ENCODE results near the gene GYPC. TPM values are rescaled to one million over a fixed set of nuclear protein-coding genes. Genes with fewer than 3 reads are reported as not detected.

The GYPC gene
- total RNA-seq, 4 donors from 2014 or later: 93.4 to 151 (median 108) TPM

DNA sequence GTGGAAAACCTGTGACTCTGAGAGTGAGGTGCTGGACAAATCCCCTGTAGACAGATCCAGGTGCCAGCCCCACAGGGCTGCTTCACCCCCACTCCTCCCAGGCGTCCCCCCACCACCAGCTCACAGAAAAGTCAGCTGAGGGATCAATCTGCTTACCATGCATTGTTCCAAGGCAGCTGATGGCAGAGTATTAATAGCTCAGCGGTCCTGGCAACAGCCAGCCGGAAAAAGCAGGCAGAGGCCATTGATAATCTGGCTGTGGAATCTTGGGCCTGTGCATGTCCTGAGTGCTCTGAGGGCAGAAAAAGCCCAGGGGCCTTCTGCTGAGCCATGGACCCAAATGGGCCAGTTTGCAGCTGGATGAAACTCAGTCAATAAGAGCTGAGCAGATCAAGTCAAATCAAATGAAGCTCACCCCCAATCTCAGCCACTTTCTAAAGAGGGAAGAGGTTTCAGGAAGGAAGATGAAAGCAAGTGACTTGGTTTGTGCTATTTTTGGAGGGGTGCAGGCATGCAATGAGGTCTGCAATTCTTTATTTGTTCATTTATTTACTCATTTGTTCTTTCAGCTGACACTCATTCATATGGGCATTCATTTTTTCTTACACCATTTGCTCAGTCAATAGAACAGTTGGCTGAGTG lies 63.4 kb downstream of the GYPC start:
- TF ChIP-seq EP300 (IDR thresholded peaks at IDR 0.05) (no peak), POLR2AphosphoS5 (IDR thresholded peaks at IDR 0.05) (no peak), POLR2A (IDR thresholded peaks at IDR 0.05) (no peak)
- TF ChIP-seq, protein P1, sequence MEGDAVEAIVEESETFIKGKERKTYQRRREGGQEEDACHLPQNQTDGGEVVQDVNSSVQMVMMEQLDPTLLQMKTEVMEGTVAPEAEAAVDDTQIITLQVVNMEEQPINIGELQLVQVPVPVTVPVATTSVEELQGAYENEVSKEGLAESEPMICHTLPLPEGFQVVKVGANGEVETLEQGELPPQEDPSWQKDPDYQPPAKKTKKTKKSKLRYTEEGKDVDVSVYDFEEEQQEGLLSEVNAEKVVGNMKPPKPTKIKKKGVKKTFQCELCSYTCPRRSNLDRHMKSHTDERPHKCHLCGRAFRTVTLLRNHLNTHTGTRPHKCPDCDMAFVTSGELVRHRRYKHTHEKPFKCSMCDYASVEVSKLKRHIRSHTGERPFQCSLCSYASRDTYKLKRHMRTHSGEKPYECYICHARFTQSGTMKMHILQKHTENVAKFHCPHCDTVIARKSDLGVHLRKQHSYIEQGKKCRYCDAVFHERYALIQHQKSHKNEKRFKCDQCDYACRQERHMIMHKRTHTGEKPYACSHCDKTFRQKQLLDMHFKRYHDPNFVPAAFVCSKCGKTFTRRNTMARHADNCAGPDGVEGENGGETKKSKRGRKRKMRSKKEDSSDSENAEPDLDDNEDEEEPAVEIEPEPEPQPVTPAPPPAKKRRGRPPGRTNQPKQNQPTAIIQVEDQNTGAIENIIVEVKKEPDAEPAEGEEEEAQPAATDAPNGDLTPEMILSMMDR (IDR thresholded peaks at IDR 0.05): no peak
- WGBS, 2 donors (ENCODE audit: low coverage in 1 of 2): 43% methylated on average over 1 of the region's 3 CpGs; no CpG with 5 or more reads in 1 of the 2 donors
- Histone ChIP-seq H3K4me3 (no peak overlapping the region), H3K27me3 (no peaks in the 10 kb centered on the region), H3K36me3 (no peaks in the 10 kb centered on the region), H3K27ac (no peak overlapping the region), H3K9me3 (no peaks in the 10 kb centered on the region), H3K4me1 (peaks cover 0 to 10% (median 0%) of the 10 kb centered on the region in 3 donors)
- ATAC-seq: no peak

DNA sequence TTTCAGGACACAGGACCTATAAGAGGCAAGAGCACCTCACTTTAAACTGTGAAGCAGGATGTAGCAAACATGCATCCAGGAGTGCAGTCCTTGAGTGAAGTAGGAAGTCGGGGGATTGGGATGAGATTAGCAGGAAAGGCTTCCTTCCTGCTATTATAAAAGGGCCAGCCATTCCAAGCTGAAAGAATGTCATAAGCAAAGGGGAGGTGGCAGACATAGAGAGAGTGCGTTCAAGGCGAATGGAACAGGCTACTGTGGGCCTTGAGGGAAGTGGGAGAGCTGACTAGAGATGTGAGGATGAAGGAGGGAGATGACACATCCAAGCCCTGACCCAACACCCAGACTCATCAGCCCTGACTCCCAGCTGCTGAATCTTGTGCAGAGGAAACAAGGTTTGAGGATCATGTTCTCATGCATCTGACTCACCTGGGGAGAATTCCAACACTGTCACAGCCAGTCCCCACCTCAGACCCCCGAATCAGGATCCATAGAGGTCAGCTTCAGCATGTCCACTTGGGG lies 63.9 kb downstream of the GYPC start:
- peaks cover 0 to 6% (median 0%) of the 10 kb centered on the region in 3 donors for H3K9me3 ChIP-seq
- TF ChIP-seq, protein P1 (IDR thresholded peaks at IDR 0.05): no peak
- TF ChIP-seq POLR2A (IDR thresholded peaks at IDR 0.05) (no peak), POLR2AphosphoS5 (IDR thresholded peaks at IDR 0.05) (no peak)
- H3K27ac ChIP-seq: no peak overlapping the region
- peaks cover 0 to 10% (median 0%) of the 10 kb centered on the region in 3 donors for H3K4me1 ChIP-seq
- no peaks in the 10 kb centered on the region for H3K27me3 ChIP-seq
- no peak overlapping the region for H3K4me3 ChIP-seq
- H3K36me3 ChIP-seq: no peaks in the 10 kb centered on the region
- no peak for ATAC-seq
- whole genome bisulfite sequencing, 2 donors (ENCODE audit: low coverage in 1 of 2): 60 to 66% methylated on average over 3 to 4 of the region's 4 CpGs

DNA sequence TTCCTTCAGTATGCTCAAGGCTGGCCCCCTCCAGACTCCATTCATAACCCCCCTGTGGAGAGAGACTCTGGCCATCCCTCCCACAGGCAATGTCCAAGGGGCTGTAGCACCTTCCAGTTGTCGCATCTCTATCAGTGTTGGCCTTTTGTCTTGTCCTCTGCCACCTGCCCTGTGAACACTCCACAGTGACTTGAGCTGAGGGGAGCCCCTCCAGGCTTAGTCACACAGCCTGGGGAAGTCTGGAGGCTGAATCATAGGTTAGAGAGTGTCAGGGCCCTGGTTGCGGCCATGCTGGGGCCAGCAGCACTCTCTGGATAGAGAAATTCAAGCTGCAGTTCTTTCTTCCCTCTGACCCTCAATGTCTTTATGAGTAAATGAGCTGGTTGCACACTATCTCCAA lies 64.7 kb downstream of the GYPC start:
- no peak for ATAC-seq

DNA sequence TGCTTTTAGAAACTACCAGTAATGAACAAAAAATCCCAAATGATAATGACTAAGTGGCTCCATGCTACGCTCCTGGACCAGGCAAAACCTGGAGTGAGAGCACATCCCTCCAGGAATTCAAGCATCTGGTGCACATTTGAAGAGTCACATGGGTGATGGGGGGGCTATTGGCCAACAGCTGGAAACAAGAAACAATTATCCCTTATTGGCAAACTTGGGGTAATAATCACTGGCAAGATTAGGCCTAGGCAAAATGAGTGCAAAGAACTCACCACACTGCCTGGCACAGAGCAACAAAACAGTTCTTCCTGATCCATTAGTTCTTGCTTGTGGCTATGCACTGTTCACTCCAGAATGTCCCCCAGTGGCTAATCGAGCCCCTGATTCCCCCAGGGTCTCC lies 66.1 kb downstream of the GYPC start:
- no peaks in the 10 kb centered on the region for H3K27me3 ChIP-seq
- H3K4me1 ChIP-seq: peaks cover 0 to 10% (median 0%) of the 10 kb centered on the region in 3 donors
- no peak overlapping the region for H3K4me3 ChIP-seq
- H3K36me3 ChIP-seq: no peaks in the 10 kb centered on the region
- no peak overlapping the region for H3K27ac ChIP-seq
- 20 to 67% methylated on average over 1 of the region's 2 CpGs for WGBS, 2 donors (ENCODE audit: low coverage in 1 of 2)
- H3K9me3 ChIP-seq: peaks cover 0 to 18% (median 0%) of the 10 kb centered on the region in 3 donors
- TF ChIP-seq POLR2AphosphoS5 (IDR thresholded peaks at IDR 0.05) (no peak), POLR2A (IDR thresholded peaks at IDR 0.05) (no peak), EP300 (IDR thresholded peaks at IDR 0.05) (no peak)
- TF ChIP-seq, protein P1 (IDR thresholded peaks at IDR 0.05): no peak
- no peak for ATAC-seq

More for the DNA sequence above, 64.7 kb downstream of the GYPC start:
- TF ChIP-seq POLR2A (IDR thresholded peaks at IDR 0.05): no peak
- no peak for TF ChIP-seq POLR2AphosphoS5 (IDR thresholded peaks at IDR 0.05)
- no peak for TF ChIP-seq EP300 (IDR thresholded peaks at IDR 0.05)
- TF ChIP-seq, protein P1 (IDR thresholded peaks at IDR 0.05): no peak
- no peak overlapping the region for H3K27ac ChIP-seq
- H3K9me3 ChIP-seq: peaks cover 0 to 13% (median 0%) of the 10 kb centered on the region in 3 donors
- no peaks in the 10 kb centered on the region for H3K36me3 ChIP-seq
- WGBS, 2 donors (ENCODE audit: low coverage in 1 of 2): 100% methylated on average over 1 of the region's 2 CpGs; no CpG with 5 or more reads in 1 of the 2 donors
- no peaks in the 10 kb centered on the region for H3K27me3 ChIP-seq
- no peak overlapping the region for H3K4me3 ChIP-seq
- H3K4me1 ChIP-seq: peaks cover 0 to 10% (median 0%) of the 10 kb centered on the region in 3 donors

DNA sequence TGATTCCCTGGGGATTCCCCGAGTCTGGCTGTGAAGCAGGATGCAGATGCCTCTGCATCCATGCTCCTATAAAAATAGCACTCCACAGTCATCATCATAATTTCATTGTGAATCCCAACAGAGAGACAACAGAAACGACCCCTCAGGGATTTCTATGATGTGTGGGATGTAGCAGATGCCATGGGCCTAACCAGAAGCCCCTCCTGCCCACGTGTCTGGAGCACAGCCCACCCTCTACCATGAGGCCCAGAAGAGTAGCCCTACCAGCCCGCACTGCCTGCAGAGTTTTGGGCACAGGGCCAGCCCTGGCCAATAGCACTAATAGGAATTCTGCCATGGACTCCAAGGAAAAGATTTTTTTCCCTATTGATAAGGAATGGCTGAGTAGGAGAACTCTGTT lies 66.6 kb downstream of the GYPC start:
- no peaks in the 10 kb centered on the region for H3K27me3 ChIP-seq
- no peak for ATAC-seq
- WGBS, 2 donors (ENCODE audit: low coverage in 1 of 2): 23 to 60% methylated on average over 2 to 3 of the region's 4 CpGs
- peaks cover 0 to 10% (median 0%) of the 10 kb centered on the region in 3 donors for H3K4me1 ChIP-seq
- H3K4me3 ChIP-seq: no peak overlapping the region
- no peak for TF ChIP-seq EP300 (IDR thresholded peaks at IDR 0.05)
- TF ChIP-seq, protein P1 (IDR thresholded peaks at IDR 0.05): no peak
- TF ChIP-seq POLR2AphosphoS5 (IDR thresholded peaks at IDR 0.05): no peak
- TF ChIP-seq POLR2A (IDR thresholded peaks at IDR 0.05): no peak
- no peaks in the 10 kb centered on the region for H3K36me3 ChIP-seq
- H3K9me3 ChIP-seq: peaks cover 0 to 18% (median 0%) of the 10 kb centered on the region in 3 donors
- H3K27ac ChIP-seq: no peak overlapping the region
